Measurements from ENCODE around the gene TNFRSF12A. TPM values are rescaled to one million over a fixed set of nuclear protein-coding genes. Genes with fewer than 3 reads are reported as not detected.

The TNFRSF12A gene
- total RNA-seq, 1 experiment from 2014 or later = 78.9 TPM

DNA sequence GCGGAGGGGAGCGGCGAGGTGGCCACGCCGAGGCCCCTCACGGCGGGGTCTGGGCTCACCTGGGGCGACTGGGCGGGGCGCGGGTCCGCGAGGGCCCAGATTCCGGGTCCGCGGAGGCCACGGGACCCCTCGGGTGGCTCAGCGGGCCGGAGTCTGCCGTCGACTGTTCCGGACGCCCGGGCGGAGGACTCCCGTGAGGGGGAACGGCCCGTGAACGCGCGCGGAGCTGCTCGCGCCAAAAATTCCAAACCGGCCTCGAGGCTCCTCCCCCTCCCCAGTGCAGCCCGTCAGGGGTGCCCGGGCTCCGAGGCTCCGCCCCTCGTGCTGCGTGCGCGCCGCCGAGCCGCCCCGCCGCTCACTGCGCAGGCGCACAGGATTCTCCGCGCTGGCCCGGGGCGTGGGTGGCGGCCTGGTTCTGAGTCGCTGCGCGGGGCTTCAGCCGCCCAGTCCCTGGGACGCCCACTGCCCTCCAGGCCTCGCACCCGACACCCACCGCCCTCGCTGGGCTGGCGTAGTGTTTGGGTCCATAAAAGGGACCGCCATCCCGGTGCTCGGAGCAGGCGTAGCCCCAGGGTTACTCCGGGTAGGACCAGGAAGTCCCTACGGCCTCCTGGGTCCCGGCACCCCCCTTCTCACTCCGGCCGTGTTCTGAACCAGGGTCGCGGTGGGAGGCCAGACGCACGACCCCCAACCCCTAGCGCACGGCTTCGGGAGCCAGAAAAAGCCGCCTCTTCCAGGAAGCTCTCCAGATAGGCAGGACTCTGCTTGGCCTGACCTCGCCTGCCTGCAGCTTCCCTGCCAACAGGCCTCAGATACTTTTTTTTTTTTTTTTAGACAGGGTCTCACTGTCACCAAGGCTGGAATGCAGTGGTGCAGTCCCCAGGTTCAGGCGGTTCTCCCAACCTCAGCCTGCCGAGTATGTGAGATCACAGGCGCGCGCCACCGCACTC lies 39.7 kb upstream of the TNFRSF12A start, which contains the start of gene PKMYT1 (continued):
- TF ChIP-seq, protein P1, sequence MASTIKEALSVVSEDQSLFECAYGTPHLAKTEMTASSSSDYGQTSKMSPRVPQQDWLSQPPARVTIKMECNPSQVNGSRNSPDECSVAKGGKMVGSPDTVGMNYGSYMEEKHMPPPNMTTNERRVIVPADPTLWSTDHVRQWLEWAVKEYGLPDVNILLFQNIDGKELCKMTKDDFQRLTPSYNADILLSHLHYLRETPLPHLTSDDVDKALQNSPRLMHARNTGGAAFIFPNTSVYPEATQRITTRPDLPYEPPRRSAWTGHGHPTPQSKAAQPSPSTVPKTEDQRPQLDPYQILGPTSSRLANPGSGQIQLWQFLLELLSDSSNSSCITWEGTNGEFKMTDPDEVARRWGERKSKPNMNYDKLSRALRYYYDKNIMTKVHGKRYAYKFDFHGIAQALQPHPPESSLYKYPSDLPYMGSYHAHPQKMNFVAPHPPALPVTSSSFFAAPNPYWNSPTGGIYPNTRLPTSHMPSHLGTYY (CRISPR knock-in tag; IDR thresholded peaks at IDR 0.05) = no peak
- no peak for TF ChIP-seq ZNF121 (CRISPR knock-in tag; IDR thresholded peaks at IDR 0.05)

DNA sequence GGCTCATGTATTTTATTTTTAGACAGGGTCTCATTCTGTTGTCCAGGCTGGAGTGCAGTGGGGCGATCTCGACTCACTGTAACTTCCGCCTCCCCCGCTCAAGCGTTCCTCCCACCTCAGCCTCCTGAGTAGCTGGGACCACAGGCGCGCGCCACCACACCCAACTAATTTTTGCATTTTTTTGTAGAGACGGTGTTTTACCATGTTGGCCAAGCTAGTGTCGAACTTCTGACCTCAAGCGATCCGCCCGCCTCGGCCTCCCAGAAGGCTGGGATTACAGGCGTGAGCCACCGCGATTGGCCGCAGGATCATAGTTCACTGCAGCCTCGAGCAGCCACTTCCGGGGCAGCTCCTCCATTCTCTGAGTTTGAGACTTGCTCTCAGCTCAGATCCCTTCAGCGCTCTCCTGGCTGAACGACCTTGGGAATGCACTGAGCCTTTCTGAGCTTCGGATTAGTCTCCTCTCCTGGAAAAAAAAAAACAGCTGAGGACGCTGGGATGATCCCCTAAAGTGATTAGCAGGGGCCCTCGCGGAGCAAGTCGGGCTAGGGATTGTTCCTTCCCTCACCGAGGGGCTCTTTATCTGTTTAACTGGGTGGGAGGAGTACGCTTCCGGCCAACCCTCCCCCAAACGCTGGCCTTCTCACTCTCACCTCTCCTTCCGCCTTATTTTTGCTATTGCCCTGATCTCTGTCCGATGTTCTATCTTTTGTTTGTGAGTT lies 38.8 kb upstream of the TNFRSF12A start:
- ATAC-seq (peak; percentile 10), DNase-seq (ENCODE audit: low spot score) (no peak)
- CTCF ChIA-PET = interaction anchor here (0.5 to 3.9 kb wide), 17 partner anchors 9 to 618 kb away, joined by 3 to 46 read pairs (median 4); partner anchors contain the start of genes KREMEN2 and TNFRSF12A
- TF ChIP-seq, protein P2, sequence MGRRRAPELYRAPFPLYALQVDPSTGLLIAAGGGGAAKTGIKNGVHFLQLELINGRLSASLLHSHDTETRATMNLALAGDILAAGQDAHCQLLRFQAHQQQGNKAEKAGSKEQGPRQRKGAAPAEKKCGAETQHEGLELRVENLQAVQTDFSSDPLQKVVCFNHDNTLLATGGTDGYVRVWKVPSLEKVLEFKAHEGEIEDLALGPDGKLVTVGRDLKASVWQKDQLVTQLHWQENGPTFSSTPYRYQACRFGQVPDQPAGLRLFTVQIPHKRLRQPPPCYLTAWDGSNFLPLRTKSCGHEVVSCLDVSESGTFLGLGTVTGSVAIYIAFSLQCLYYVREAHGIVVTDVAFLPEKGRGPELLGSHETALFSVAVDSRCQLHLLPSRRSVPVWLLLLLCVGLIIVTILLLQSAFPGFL (CRISPR knock-in tag; IDR thresholded peaks at IDR 0.05; ENCODE audit: borderline replicate concordance) = no peak
- TF ChIP-seq ZNF671 (CRISPR knock-in tag; IDR thresholded peaks at IDR 0.05) (no peak), MXD4 (CRISPR knock-in tag; IDR thresholded peaks at IDR 0.05; ENCODE audit: borderline replicate concordance) (no peak), PRRX2 (CRISPR knock-in tag; IDR thresholded peaks at IDR 0.05) (no peak), SOX15 (CRISPR knock-in tag; IDR thresholded peaks at IDR 0.05) (no peak), TEAD1 (CRISPR knock-in tag; IDR thresholded peaks at IDR 0.05) (no peak), EMX1 (CRISPR knock-in tag; IDR thresholded peaks at IDR 0.05) (no peak), ZNF121 (CRISPR knock-in tag; IDR thresholded peaks at IDR 0.05) (no peak; the same call in 1 of the 2 replicates)
- TF ChIP-seq, protein P3, sequence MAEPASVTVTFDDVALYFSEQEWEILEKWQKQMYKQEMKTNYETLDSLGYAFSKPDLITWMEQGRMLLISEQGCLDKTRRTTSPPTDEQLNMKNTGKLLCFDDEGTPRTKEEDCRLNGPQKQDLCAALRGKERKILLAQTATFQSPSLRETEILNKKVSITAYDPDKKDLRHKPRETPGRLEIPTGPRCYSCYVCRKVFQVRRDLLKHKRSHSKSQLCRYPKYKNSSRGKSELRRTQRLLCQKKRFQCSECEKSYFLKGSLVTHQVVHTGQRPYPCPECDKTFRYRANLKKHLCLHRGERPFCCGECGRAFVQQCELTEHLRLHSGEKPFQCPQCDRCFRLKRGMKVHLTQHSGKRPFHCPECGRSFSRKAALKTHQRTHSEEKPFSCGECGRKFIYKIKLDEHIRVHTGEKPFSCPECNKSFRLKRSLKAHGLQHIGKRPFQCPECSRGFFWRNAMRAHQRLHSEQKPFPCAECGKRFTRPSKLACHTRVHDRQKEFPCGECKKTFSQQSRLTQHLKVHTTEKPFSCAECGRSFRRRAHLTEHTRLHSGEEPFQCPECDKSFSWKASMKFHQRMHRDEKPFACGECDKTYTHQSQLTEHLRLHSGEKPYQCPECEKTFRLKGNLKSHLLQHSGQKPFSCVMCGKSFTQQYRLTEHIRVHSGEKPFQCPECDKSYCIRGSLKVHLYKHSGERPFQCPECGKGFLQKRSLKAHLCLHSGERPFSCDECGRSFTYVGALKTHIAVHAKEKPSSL (CRISPR knock-in tag; conservative IDR thresholded peaks at IDR 0.05) = no peak
- TF ChIP-seq, protein P4, sequence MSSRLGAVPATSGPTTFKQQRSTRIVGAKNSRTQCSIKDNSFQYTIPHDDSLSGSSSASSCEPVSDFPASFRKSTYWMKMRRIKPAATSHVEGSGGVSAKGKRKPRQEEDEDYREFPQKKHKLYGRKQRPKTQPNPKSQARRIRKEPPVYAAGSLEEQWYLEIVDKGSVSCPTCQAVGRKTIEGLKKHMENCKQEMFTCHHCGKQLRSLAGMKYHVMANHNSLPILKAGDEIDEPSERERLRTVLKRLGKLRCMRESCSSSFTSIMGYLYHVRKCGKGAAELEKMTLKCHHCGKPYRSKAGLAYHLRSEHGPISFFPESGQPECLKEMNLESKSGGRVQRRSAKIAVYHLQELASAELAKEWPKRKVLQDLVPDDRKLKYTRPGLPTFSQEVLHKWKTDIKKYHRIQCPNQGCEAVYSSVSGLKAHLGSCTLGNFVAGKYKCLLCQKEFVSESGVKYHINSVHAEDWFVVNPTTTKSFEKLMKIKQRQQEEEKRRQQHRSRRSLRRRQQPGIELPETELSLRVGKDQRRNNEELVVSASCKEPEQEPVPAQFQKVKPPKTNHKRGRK (CRISPR knock-in tag; IDR thresholded peaks at IDR 0.05; ENCODE audit: borderline replicate concordance) = no peak
- TF ChIP-seq, protein P5, sequence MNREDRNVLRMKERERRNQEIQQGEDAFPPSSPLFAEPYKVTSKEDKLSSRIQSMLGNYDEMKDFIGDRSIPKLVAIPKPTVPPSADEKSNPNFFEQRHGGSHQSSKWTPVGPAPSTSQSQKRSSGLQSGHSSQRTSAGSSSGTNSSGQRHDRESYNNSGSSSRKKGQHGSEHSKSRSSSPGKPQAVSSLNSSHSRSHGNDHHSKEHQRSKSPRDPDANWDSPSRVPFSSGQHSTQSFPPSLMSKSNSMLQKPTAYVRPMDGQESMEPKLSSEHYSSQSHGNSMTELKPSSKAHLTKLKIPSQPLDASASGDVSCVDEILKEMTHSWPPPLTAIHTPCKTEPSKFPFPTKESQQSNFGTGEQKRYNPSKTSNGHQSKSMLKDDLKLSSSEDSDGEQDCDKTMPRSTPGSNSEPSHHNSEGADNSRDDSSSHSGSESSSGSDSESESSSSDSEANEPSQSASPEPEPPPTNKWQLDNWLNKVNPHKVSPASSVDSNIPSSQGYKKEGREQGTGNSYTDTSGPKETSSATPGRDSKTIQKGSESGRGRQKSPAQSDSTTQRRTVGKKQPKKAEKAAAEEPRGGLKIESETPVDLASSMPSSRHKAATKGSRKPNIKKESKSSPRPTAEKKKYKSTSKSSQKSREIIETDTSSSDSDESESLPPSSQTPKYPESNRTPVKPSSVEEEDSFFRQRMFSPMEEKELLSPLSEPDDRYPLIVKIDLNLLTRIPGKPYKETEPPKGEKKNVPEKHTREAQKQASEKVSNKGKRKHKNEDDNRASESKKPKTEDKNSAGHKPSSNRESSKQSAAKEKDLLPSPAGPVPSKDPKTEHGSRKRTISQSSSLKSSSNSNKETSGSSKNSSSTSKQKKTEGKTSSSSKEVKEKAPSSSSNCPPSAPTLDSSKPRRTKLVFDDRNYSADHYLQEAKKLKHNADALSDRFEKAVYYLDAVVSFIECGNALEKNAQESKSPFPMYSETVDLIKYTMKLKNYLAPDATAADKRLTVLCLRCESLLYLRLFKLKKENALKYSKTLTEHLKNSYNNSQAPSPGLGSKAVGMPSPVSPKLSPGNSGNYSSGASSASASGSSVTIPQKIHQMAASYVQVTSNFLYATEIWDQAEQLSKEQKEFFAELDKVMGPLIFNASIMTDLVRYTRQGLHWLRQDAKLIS (CRISPR knock-in tag; IDR thresholded peaks at IDR 0.05; ENCODE audit: borderline replicate concordance) = no peak
- TF ChIP-seq, protein P6, sequence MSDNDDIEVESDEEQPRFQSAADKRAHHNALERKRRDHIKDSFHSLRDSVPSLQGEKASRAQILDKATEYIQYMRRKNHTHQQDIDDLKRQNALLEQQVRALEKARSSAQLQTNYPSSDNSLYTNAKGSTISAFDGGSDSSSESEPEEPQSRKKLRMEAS (CRISPR knock-in tag; IDR thresholded peaks at IDR 0.05) = no peak
- Mint-ChIP-seq H3K4me3 (peak overlapping the region; percentile 79), H3K27me3 (ENCODE audit: low read depth) (peaks cover 6% of the 10 kb centered on the region; the same call in 1 of the 2 replicates), H3K9me3 (no peaks in the 10 kb centered on the region), H3K4me1 (peaks cover 24% of the 10 kb centered on the region), H3K36me3 (no peaks in the 10 kb centered on the region), H3K27ac (peak overlapping the region; percentile 91)
- POLR2A ChIA-PET = interaction anchor here (0.7 to 2.8 kb wide), 8 partner anchors 9 to 46 kb away, joined by 3 to 11 read pairs (median 5); partner anchors contain the start of gene PAQR4
